ENCODE results near the gene MTAP.

Gene MTAP

GRCh38 chr9:21802418-21803000, at the start of gene MTAP:
Gene MTAP (plus strand): TSS chr9:21802636. CDS start chr9:21802749, 113 bp downstream.
- peak; percentile 48 for DNase-seq

GRCh38 chr9:21753523-21753922, 48.9 kb upstream of the MTAP start:
- DNase-seq = no peak

GRCh38 chr9:21754741-21755140, 47.7 kb upstream of the MTAP start:
- DNase-seq = no peak

DNA sequence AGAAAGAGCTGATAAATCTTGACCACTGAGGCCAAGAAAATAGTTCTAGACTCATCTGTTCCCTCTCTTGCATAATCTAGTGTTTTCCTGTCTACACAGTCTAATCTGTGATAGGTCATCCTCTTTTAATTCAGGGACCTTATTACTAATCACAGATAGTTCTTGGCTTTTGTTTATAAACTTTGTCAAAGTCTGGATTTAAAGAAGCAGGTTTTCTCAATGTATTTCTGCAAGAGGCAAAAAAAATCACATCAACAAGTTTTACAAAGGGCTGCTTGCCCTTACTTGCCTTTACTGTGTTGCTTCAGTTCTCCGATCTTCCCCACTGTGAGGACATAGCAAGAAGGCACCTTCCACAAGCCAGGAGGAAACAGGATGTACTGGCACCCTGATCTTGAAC, 43.9 kb upstream of the MTAP start:
- DNase-seq = no peak

- DNase-seq = no peak
Observed at GRCh38 chr9:21761309-21761901, 41.0 kb upstream of the MTAP start.

DNA sequence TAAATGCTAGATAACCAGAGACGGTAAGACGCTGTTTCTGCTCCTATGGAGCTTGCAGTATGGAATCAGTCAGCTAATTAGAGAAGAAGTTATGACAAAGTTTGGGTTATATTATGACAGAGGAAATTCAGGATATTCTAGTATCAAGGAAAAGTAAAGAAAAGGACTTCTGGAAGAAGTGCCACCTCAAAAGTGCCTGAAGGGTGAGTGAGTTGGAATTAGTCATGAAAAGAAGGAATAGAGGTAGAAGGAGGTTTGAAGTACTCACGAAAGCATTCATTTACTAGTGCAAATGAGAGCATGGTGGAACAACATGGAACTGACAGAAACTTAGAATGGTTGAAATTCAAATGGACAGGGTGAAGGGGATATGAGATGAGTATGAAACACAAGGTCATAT, 40.4 kb upstream of the MTAP start:
- no peak for DNase-seq

- no peak for DNase-seq
Observed at GRCh38 chr9:21764846-21765245, 37.6 kb upstream of the MTAP start.

DNA sequence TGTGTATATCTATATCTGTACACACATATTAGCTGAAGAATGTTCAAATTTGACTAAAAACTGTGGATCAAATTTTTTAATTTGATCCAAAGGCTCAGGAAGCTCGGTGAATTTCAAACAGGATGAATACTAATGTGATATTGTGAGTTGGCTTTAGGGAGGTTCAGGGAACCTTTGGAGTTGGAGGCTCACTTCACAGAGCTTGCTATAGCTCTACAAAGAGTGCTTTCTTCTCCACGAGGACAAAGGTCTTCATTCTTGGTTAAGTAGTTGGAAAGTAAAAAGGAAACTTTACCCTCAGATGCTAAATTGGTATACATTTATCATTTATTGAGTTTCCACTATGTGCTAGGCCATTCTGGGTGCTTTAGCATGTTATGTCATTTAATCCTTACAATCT, 36.3 kb upstream of the MTAP start:
- DNase-seq = no peak

DNA sequence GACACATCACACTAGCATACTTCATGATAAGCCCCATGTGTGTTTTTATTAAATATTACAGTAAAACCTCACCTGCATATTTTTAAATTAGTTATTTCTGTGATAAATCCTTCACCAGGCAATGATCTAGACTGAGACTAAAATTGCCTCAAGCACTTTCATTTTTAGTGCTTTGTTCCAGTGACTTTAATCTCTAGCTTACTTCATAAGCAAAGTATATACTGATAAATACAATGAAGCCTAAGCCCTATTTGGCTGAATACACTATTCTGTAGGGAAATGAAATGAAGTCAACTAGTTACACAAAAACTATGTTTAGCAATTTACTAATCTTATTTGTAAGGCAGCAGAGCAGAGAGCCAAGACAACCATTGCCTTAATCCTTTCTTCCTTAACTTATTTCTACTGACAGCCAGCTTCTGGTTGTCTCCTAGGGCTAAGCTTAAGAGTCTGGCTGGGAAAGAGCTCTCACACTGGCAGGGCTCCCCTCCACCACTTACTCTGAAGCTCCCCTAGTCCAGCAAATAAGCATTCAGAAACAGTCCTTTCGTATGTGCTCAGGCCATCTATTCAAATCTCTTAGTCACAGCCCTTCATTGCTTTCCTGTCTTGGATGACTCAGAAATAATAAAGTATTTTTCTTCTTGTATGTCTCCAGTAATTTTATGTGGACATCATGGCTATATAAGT, 31.4 kb upstream of the MTAP start:
- DNase-seq = no peak

- DNase-seq = no peak
Observed at GRCh38 chr9:21777701-21778100, 24.7 kb upstream of the MTAP start.

- no peak for DNase-seq
Observed at GRCh38 chr9:21778304-21778703, 24.1 kb upstream of the MTAP start.

DNA sequence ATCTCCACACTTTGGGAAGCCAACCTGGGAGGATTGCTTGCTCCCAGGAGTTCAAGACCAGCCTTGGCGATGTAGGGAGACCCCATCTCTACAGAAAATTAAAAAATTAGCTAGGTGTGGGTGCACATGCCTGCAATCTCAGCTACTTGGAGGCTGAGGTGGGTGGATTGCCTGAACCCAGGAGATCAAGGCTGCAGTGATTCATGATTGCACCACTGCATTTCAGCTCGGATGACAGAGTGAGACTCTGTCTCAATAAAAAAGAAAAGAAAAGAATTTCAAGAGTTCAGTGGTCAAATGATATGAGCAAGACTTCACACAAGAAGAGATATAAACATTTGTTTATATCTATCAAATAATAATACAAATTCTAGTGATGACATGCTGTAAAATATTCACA, 23.0 kb upstream of the MTAP start:
- DNase-seq = no peak

DNA sequence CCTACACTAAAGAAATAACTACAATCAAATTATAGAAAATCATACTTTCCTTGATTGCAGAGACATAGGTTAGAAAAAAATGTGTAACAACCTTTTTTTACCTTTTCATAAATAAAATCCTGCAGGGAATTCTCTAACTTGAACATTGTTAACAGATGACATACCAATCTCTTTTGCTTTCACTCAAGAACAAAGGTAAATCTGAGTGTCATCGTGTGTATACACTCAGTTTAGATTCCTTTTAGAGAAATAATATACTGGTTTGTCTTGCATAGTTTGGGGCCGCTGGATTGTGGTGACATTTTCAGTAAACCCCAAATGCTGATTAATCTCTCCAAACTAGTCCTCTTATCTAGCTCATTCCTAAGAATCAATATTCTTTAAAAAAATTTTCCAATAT, 20.8 kb upstream of the MTAP start:
- DNase-seq = no peak

DNA sequence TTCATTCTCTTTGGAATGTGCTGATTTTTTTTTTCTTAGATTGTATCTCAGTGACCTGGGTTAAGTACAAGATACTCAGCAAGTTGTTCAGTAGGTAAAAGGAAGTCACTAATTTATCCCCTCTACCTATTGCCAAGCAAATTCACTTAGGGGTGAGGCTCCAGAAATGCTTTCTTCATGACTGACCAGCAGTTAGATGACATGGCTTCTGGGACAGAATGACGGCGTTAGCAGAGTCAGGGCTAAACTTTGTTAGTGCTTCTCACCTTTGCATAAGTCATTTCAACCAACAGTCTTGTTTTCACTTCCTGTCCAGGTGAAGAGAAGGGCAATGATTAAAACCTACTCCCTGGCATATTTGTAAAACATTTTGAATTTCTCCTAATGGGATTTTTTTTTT, 20.2 kb upstream of the MTAP start:
- no peak for DNase-seq

- no peak for DNase-seq
Observed at GRCh38 chr9:21788752-21789151, 13.7 kb upstream of the MTAP start.

- peak; percentile 25 for DNase-seq
Observed at GRCh38 chr9:21789541-21790037, 12.8 kb upstream of the MTAP start.

GRCh38 chr9:21795483-21795882, 7.0 kb upstream of the MTAP start:
- no peak for DNase-seq

DNA sequence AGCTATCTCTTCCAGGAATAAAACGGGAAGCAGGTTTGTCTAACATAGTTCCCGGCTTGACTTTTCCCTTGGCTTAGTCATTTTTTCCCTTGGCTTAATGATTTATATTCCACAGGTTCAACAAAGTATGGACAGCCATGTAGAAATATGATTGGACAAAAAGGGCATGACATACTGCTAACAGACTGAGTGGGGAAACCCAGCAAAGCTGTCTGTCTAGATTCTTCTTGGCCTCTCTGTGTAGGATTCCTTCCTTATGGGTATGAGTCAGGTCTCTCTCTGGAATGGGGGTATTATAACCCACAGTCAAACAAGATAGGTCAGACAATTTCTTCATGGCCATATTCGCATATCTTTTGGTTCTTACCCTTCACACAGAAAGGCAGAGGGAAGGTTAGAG, 5.7 kb upstream of the MTAP start:
- DNase-seq = no peak

DNA sequence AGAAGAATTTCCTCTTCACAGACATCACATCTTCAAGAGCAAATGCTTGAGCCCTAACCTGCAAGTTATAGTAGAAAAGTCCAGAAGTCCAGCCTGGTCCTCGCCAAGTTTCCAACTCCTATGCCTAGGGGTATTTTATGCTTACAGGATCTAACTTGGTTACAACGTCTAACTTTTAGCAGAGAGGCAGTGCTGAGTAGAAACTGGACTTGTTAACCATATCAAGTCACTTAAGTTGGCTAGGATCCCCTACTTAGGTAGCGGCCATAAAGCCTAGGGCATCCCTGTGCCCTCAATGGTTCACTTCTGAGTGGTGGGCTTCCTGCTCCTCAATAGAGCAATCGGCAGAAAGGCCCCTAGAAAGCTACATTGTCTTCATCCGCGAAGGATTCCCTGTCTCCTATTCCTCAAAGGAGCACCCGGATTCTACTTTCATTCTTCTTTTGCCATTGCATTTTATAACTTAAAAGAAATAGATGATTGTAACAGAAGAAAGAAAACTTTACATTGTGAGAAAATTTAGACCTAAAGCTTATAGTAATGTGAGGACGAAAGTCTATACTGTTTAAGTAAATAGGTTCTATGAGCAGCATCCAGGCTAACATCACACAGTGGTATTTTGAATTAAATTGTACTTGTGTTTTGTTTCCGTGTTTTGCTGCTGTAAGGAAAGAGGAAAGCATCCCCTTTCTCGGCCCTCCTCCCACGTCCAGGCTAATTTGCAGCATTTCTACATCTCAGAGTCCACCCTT, 1.3 kb upstream of the MTAP start:
- no peak for DNase-seq

DNA sequence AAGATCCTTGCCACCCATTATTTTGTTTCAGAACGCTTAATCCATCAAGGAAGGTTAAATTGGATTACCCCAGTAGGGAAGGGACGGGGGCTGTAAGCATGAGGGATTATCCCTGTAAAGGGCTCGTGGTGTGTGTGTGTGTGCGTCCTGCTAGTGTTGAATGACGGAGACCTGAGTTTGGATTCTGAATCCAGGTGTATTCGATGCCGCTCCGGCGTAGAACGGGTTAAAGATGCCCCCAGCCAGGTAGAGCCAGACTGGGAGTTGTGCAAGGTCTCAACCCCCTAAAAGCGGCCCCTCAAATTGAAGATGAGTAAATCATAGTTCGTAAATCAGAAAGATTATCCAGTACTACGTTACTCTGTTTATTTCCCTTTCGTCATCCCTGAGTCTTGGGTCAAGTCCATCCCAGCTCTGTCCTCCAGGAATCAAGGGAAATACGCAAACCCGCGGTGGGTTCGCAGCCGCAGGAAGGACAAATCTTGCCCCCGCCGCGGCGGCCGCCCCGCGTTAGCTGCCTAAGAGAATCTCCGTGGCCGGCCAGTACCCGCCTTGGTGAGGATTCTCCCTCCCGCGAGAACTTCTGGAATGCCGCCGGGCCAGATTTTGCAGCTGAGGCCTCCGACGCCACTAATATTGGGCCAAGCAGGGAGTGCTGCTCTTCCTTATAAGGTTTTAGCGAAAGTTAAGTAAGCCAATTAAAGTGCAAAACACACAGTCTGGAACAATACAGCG, 586 bp upstream of the MTAP start:
- peak; percentile 24 for DNase-seq

DNA sequence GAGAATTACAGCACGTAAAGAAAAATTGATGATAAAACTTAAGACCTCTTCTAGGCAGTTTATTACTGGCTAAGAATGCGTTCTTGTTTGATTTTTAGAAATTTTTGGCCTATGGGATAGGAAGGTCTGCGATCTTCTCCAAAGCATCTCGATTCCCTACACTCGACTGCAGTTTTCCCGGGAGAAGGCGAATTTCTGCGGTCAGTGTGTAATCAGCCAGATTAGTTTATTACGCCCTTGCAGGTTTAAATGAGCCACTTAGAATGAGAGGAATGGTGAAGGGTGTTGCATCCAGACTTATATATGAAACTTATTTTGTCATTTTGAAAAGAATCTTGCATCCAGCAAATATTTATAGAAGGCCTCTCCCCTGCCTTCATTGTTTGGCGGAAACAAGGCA, 1.2 kb downstream of the MTAP start:
- DNase-seq = no peak

GRCh38 chr9:21804331-21804730, 1.9 kb downstream of the MTAP start:
- DNase-seq = no peak

DNA sequence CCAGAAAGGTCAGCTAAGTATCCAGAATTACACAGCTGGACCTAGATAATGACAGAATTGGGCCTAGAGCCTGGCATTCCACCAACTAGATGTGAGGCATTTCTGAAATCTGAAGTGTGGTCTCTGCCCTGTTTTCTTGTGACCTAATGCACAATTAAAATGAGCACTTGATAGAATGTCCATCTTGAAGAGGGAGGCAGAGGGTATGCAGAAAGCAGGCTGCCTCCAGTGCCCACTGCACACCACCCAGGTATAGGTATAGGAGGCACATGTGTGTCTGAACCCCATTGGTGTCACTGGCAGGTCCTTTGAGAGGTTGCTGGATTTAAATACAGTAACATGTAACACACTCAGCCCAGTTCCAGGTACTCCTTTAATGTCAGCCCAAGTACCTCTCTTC, 2.4 kb downstream of the MTAP start:
- no peak for DNase-seq
